NK-92 (cell line): Measurements from ENCODE around the gene MIDN.
"Not testable (repeated sequence)": the region's sequence is repeated elsewhere in the genome, so short reads cannot be mapped to it uniquely, and the experiment has no call there.

ENCODE experiments used
- DNase-seq: peaks from one replicate; lab custom pipeline; 2025; ENCODE audit not compliant: unreplicated experiment; lab: John Stamatoyannopoulos, UW

MIDN gene

GRCh38 chr19:1291761-1292418 is 43.5 kb downstream of the MIDN start:
- no peak for DNase-seq

GRCh38 chr19:1292419-1293151 is 44.2 kb downstream of the MIDN start:
- DNase-seq: no peak

- DNase-seq: no peak
Observed at GRCh38 chr19:1293782-1294604, 45.6 kb downstream of the MIDN start.

- no peak for DNase-seq
Observed at GRCh38 chr19:1294688-1295087, 46.3 kb downstream of the MIDN start.

GRCh38 chr19:1295169-1296012 is 47.0 kb downstream of the MIDN start:
- DNase-seq: no peak

- DNase-seq: no peak
Observed at GRCh38 chr19:1296078-1296477, 47.7 kb downstream of the MIDN start.

GRCh38 chr19:1296575-1297271 is 48.3 kb downstream of the MIDN start:
- no peak for DNase-seq

GRCh38 chr19:1298235-1298634 is 49.9 kb downstream of the MIDN start:
- DNase-seq: no peak

- DNase-seq: no peak
Observed at GRCh38 chr19:1299801-1300200, 51.4 kb downstream of the MIDN start.

GRCh38 chr19:1300744-1301490 is 52.5 kb downstream of the MIDN start:
- DNase-seq: no peak

- no peak for DNase-seq
Observed at GRCh38 chr19:1302533-1303239, 54.3 kb downstream of the MIDN start.

GRCh38 chr19:1304197-1304924 is 56.0 kb downstream of the MIDN start:
- DNase-seq: no peak

GRCh38 chr19:1305354-1305753 is 57.0 kb downstream of the MIDN start:
- not testable (repeated sequence) for DNase-seq

GRCh38 chr19:1307320-1307719 is 58.9 kb downstream of the MIDN start:
- no peak for DNase-seq

GRCh38 chr19:1307755-1308303 is 59.4 kb downstream of the MIDN start:
- no peak for DNase-seq

- DNase-seq: no peak
Observed at GRCh38 chr19:1308718-1309117, 60.3 kb downstream of the MIDN start.
